CD4-positive, alpha-beta T cell treated with Interferon gamma for 1 hour (primary cell): ENCODE measurements around the gene CORO2B.
A peak's percentile ranks its signal among the peaks of the same experiment; 100 is the strongest.

Experiments
- DNase-seq: peaks from one replicate; pipeline ENCODE4 v3.0.0-alpha.2; 2020

The CORO2B gene

DNA sequence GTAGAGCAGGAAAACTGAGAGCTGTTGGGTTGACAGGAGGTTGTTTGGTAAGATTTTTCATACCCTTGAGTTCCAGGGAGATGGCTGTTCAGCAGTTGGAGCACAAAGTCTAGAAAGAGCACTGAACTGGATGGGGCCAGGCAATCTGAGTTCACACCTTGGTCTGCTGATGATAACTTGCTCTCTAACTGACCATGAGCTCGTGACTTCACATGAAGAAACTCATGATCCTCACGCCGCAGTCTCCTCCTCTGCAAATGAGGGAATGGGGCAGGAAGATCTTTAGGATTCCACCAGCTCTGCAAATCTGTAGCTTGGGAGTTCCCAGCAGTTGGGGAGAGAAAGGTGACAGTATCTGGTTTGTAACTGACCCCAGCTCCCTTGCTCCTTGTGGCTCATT, 33.7 kb downstream of the CORO2B start:
- DNase-seq = no peak

DNA sequence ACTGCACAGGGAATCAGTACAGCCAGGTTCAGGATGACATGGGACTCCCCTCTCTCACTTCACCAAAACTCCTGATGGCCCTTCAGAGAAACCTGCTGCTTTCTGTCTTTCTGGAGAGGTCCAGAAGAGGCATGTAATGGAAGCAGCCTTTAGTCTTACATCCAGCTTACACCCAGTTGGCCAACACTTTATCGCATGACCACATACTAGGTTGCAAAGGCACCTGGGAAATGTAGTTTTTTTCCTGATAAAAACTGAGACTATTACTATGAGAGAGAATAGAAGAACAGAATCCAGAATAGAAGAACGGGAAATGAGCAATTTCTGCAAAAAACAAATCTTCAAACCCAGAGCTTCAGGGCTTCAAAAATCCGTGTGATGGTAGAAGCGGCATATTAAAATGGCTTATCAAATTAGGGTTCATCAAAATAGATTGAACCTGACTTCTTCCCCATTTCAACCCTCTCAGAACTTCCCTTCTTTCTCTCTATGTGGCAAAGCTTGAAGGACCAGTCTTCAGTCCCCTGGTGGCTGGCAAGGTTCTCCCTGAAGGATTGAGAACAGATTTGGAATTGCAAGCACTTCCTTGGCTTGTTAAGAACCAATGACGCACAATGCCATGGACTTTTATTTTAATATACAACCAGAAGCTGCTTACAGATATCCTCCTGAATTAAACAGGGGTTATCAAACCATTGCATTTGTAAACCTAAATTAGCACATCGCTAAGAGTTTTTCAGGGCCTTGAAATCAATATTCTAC, 34.4 kb downstream of the CORO2B start:
- DNase-seq = no peak

DNA sequence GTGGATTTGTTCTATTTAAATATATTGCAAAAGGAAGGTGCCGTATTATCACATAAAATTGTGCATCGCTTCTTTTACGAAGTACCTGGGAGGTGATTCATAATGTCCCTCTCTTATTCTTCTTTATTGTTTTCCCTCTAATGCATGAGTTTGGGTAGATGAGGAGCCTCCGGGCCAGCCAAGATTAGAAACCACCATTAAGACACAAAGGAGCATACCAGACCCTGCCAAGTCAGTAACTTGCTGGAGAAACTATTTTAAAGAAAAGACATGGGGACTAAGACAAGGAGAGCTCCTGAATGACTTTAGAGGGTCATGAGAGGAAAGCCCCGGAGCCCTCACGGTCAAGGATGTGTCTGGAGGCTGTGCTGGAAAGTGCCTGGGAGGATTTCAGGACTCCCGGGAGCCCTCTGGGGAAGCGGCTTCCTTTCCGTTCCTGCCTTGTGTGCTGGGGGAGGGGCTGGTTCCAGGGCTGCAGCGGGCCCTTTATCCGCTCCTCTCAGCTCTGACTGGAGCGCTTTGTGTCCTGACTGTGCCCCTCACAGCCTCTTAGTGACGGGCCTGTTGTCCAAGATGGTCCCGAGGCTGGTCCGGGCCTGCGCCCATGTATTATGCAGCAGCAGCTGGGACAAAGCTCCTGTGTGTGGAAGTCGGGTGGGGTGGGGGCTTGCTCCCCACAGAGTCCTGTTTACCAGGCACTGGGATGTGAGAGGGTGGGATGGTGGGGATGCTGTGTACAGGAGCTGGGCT, 35.7 kb downstream of the CORO2B start:
- no peak for DNase-seq

DNA sequence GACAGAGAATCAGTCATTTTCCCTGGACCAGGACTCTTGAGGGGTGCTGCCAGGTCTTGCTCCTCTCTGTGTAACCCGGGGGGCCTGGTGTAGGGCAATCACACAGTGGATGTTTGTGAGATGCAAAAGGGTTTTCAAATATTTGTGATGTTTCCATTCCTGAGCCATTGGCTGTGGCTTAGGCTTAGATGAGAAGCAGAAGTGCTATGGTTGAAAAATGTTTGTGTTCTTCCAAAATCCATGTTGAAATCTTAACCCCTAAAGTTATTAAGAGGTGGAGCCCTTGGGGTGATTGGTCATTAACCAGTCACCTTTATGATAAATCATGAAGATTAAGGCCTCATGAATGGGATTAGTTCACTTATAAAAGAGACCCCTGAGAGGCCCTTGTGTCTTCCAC, 36.5 kb downstream of the CORO2B start:
- DNase-seq = no peak

DNA sequence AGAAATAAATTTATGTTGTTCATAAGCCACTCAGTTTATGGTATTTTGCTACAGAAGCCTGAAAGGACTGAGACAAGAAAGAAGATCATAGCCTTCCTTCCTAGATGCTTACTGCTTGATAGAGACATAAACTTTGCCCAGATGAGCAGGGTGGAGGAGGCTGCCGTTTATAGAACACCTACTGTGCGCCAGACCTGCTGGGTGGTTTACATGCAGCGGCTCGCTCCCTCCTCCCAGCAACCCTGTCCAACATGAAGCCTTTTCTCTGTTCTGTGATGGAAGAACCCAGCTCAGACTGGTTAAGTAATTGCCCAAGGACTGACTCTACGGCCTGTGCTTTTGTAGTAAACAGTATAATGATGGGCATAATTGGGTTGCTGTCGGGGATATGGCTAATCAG, 37.0 kb downstream of the CORO2B start:
- DNase-seq = no peak

DNA sequence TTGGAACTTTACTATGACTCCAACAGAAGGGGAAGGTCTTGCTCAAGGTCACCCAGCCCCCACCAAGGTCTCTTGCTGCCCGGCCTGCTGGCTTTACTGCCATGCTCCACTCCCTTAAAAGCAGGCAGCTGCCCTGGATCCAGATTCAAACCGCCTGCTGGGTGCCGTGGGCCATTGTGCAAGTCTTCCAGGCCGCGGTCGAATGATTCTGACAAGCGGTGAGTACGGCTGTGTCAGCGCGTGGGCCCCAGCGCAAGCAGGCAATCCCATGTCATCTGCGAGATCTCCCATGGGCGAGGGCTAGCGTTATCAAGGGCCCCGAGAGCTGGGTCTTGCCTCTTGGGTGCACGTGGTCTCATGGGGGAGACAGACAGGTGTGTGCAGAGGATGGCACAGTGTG, 37.6 kb downstream of the CORO2B start:
- no peak for DNase-seq

DNA sequence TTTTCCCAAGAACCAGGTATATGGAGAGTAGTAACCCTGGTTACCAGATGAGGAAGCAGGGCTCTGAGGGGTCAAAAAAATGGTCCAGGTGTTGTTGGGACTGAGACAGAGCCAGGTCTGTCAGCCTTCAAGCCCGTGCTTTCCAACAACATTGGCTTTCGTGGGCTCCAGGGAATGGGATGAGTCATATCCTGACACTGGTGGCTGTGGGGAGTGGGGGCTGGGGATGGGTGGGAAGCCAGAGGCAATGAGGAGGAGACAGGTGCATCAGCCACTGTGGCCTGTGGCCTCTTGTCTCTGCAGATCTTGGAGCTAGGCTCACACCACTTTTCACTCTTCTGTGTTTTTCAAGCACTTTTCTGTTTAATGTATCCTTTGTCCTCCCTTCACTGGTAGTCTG, 38.2 kb downstream of the CORO2B start:
- no peak for DNase-seq

DNA sequence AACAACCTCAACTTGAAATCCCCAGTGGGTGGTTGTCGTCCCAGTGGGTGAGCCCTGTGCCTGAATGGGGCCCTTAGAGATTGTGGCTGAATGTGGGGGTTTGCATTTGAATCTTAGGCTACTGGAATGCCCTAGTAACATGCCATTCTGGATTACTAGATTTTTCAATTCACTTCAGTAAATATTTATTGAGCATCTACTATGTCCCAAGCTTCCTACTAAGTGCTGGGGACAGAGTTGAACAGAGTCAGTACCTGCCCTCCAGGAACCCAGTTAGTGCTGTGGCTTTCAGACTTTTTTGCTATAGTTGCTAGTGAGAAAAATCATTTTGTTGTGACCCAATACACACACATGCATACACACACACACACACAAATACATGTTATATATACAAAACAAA, 39.0 kb downstream of the CORO2B start:
- no peak for DNase-seq

DNA sequence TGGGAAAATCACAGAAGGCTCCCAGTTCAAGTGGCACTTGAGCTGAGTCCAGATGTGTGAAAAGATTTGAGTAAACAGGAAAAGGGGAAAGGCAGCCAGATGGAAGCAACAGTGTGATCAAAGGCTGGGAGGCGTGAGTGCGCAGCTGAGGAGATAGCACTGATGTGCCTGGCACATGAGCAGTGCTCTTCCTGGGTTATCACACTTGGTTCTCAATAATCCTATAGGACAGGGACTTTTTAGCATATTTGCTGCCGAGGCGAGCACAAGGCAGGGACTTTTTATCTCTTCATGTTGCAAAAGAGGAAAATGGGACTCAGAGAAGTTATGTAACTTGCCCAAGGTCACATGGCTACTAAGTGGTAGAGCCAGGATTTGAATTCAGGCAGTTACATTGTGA, 39.6 kb downstream of the CORO2B start:
- no peak for DNase-seq

DNA sequence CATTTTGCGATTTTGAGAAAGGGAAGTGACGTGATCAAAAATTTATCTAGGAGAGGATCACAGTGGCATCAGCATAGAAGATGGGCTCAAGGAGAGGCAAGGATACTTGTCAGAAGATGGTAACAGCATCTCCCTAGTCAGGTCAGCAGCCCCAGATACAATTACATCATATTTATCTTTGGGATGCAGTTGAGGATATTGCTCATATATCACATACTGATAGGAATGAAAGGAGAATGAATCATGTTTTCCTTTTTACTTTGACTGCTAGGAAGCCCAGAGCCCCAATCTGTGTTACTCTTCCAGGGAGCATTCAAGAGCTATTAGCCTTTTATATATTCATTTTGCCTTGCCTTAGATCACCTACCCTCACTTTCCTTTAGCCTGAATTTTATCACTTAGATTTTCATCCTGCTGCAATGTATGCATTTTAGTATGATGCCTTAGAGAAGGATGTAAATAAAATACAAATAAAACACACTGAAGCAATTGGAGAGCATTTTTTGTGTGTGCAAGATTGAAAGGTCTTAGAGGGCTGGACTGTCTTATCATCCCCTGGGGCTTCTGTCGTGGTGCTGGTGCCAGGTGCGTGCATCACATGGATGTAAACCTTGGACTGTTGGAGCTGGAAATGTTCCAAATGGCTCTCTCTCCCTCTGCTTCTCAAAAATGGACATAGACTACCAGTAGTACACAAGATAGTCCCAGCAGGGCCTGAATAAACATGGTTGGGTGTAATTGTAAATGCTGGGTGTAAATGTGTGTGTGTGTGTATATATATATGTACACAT, 40.3 kb downstream of the CORO2B start:
- DNase-seq = no peak

DNA sequence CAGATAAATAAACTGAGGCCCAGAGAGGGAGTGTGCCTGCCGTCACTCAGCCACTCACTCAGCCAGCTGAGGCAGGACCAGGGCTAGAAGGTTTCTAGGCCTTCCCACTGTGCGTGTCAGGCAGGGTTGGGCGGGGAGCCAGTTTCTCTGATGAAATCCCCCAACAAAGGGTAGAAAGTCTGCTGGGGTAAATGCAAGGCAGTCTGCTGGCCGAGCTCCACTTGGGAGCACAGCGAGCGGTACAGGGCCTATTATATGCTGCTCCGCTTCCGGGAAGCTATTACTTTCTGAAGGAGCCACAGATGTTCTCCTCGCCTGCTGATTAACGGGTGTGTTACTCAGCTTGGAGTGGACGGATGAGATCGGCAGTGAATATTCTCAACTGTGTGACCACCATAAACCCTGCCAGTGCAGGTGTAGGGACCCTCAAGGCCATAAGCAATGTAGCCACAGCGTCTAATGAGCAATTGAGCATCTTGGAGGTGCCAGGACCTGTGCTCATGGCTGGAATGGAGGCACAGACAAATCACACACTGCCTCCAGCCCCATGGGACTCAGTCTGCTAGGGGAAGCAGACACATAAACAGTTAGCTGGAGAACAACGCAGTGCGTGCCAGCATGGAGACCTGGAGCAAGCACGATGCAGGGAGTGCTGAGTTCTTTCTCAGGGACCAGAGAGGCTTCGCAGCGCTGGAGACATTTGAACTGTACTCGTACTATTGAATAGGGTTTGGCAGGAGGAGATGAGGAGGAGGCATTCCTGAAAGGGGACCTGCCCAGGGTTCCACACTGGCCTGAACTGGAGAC, 42.1 kb downstream of the CORO2B start:
- DNase-seq = no peak

DNA sequence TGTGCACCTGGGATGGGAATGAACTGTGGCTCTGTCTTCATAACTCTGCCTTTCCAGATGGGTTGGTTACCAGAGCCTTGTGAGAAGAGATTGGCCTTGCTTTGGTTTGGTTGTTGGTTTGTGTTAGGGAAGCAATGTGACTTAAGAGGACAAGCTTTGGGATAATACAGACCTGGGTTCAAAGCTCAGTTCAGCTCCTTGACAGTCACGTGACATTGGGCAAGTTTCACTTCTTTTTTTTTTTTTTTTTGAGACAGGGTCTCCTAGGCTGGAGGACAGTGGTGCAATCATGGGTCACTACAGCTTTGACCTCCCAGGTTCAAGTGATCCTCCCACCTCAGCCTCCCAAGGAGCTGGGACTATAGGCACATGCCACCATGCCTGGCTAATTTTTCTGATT, 42.7 kb downstream of the CORO2B start:
- no peak for DNase-seq

DNA sequence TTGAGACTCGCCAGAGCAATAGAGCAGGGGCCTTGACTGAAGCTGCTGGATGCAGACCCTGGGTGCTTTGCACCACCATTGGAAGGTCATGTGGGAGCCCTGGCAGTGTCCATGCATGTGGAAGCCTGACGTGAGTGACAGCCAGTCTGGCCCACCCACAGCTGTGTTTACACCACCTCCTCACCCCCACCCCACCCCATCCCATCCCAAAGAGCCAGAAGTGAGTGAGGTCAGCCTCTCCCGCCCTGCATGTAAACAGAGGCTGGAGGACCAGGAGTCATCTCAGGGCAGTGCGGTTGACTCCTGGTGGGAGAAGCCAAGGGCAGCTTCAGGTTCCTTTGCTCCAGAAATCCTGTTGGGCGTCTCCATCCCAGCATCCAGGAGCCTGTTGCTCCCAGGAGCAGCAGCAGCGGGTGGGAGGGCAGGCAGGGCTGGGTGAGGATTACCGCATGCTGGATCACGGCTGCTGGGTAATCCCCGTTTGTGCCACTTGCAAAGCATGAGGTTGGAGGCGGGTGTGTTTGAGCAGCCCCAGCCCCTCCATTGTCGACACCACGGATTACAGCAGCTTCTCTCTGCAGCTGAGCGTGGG, 44.6 kb downstream of the CORO2B start:
- DNase-seq = no peak

DNA sequence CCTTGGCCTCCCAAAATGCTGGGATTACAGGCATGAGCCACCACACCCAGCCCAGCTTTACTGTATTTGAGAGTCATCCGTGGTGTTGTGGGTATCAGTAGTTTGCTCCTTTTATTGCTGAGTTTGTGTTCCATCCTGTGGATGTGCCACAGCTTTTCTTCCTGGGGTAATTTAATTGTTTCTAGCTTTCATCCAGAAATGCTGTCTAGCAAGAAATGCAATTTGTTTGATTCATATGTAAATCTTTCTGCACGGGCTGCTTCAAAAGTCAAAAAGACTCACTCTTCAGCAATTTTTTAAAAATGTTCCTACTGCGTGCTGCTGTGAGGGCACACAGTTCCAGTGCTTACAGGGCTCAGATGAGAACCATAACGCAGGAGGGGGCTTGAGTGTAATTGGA, 47.1 kb downstream of the CORO2B start:
- no peak for DNase-seq

DNA sequence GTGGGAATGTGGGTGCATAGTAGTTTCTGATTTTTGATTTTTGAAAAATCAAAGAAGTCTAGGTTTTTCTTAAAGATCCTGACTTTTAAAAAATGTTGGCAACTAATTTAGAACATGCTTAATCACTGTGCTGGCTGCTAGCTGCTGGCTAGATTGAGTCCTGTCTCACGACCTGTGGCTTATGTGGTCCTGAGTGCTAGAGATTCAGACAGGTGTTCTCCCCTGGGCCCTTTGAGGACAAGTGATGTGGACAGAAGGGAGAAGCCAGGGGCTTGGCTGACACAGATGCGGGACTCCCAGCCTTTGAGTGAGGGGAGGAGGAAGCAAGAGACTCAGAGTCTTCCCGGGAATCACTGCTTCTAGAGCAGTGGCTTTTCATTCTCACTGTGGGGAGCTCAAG, 47.5 kb downstream of the CORO2B start:
- no peak for DNase-seq

DNA sequence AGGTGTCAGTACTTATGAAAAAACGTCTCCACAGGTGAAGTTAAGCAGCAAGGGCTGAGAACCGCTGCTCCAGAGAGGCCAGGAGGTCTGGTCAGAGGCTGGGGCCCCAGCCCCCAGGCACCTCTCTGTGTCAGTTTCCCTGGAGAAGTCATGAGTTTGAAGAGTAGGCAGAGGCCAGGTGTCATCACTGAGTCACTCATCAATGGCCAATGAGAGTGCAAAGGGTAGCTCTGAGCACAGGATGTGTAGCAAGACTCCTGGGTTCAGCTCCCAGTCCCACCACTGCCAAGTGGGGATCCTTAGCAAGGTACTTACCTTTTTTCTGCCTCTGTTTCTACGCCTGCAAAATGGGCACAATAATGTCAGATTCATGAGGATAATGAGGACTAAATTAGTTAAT, 47.9 kb downstream of the CORO2B start:
- no peak for DNase-seq

DNA sequence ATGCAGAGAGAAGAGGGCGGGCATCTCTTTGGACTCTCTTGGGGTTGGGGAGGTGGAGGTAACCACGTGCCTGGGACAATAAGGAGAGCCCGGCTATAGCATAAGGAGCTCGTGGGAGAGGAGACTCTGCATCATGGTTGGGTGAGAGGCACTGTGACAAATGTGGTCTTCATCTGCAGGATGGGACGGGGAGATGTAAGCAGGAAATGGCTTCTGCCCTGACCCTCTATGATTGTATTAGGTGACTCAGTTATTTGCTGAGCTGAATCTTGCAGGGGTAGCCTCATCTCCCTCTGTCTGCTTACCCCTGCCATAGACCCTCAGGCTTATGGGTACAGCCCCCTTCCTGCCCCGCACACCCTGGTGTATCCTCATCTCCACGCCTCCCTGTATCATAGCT, 48.7 kb downstream of the CORO2B start:
- DNase-seq = no peak

DNA sequence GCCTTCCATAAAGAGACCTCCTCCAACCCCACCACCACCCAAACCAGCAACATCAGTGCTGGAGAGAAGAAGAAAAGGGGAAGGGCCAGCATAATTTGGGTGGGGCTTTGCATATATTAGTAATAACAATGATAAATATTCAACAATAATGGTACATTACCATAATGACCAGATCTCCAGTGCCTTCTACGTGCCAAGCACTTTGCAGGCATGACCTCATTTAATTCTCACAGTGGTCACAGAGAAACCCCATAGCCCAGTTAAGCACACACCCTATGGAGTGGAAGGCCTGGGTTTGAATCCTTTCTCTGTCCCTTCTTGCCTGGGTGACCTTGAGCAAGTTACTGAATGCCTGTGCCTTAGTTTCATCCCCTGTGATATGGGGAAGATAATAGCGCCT, 49.2 kb downstream of the CORO2B start:
- DNase-seq = no peak

DNA sequence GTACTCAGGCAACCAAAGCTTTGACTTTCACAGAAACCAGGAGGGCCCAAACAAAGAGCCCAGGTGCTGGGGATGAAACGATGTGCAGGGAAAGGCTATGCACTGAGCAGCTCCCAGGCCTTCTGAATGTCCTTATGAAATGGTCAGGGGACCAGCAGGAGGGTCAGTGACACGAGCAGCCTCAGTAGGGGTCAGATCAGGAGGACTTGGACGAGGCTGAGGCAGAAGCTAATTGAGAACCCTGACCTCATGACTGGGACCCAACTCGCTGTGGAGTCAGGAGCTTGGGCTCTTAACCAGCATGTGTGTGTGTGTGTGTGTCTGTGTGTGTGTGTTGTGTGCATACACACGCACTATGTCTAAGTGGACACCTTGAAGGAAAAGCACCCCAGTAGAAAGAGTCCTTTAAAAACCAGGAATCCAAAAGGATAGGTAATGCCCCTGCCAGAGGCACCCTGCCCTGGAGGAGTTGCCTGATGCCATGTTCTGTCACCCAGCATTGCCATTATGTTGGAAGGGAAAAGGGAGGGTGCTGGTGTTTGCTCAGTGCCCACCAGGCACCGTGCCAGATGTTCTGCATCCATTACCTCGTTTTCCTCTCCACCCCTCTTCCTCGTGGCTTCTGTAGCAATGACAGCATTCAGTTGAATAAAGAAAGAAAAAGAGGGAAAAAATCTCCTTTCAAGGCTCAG, 50.9 kb downstream of the CORO2B start:
- no peak for DNase-seq

DNA sequence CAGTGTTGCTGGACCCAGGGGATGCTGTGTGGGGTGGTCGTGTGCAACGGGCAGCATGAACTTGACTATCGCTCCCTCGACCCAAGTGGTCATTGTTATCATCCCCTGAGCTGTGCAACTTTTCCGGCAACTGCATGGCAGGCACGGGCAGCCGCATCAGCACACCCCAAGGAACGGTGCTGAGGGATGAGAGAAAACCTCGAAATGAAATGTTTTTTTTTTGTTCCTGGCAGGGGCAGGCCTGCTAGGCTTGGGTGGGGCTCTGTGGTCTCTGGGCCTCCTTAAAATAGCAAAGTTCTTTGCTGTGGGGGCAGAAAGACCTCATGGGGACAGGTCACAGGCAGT, 51.4 kb downstream of the CORO2B start:
- no peak for DNase-seq

DNA sequence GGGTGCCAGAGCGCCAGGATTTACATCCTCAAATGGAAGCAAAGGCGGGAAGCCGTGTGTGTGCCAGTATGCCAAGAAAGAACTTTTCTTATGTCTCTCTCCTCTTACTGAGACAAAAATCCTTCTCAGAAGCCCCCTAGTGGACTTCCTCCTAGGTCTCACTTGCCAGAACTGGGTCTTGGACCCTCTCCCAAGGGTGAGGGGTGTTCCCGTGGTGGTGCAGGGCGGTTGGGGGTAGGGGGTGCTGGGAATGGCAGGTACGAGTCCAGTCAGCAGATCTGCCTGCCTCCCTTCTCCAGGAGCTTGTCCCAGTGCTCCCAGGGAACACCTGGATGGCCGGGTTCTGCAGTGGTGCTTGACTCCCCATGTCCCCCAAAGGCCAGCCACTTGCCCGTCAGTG, 52.0 kb downstream of the CORO2B start:
- DNase-seq = no peak

DNA sequence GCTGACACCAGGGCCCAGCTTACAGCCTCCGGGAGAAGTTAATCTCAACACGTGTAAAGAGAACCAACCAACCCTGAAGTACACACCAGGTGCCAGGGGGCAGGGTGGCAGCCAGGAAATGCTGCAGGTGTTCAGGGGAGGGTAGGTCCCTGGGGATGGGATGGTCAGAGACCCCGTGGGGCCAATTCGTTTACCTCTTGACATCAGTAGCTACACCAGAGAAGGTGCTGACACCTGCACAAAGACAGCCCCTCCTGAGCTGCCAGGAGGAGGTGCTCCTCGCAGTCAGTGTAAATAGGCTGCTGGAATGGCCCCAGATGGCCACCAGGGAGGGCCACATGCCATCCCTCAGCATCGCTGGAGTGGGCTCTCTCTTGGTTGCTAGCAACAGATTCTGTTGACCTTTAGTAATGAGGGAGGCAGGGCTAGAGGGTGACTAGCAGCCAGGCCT, 52.8 kb downstream of the CORO2B start:
- peak; percentile 83 for DNase-seq
